MCF 10A (cell line): ENCODE data around the gene FBXL4. TPM values are rescaled to one million over a fixed set of nuclear protein-coding genes. Genes with fewer than 3 reads are reported as not detected.

Experiments
- BruUV-seq: library from RNA; stranded (reverse); fragments of 400-500 nt; replicated peaks from 2 replicates; lab custom pipeline; 2021; lab: Mats Ljungman, UMichigan
- CTCF ChIA-PET: fragments of 300-600 bp; sonication (Branson Sonifier 250); formaldehyde crosslinking; extraction: SDS; loops from one replicate; lab custom pipeline; 2021; ENCODE audit warnings: antibody characterized with exemption, inconsistent platforms; lab: Yijun Ruan, JAX
- POLR2A ChIA-PET: fragments of 300-600, 350-650 bp; sonication (Branson Sonifier 250); formaldehyde crosslinking; extraction: SDS; loops from one replicate; lab custom pipeline; 2020; ENCODE audit warnings: antibody characterized with exemption, inconsistent platforms; lab: Yijun Ruan, JAX
- DNase-seq: peaks from one replicate; pipeline ENCODE4 v3.0.0-alpha.2; 2018; ENCODE audit not compliant: unreplicated experiment
- H3K27ac Mint-ChIP-seq: one replicate; pipeline ENCODE4 v1.8.0; 2022; ENCODE audit warnings: mild to moderate bottlenecking, low read depth, mixed read lengths; ENCODE audit not compliant: unreplicated experiment
- H3K27me3 Mint-ChIP-seq: one replicate; pipeline ENCODE4 v1.8.0; 2022; ENCODE audit warnings: mixed read lengths; ENCODE audit not compliant: insufficient read depth, unreplicated experiment
- H3K36me3 Mint-ChIP-seq: one replicate; pipeline ENCODE4 v1.8.0; 2022; ENCODE audit warnings: mild to moderate bottlenecking, moderate library complexity, mixed read lengths; ENCODE audit not compliant: insufficient read depth, unreplicated experiment
- H3K4me1 Mint-ChIP-seq: one replicate; pipeline ENCODE4 v1.8.0; 2022; ENCODE audit warnings: mixed read lengths; ENCODE audit not compliant: insufficient read depth, unreplicated experiment
- H3K4me3 Mint-ChIP-seq: one replicate; pipeline ENCODE4 v1.8.0; 2022; ENCODE audit warnings: mild to moderate bottlenecking, moderate library complexity, mixed read lengths; ENCODE audit not compliant: unreplicated experiment
- H3K9me3 Mint-ChIP-seq: one replicate; pipeline ENCODE4 v1.8.0; 2022; ENCODE audit warnings: mixed read lengths; ENCODE audit not compliant: unreplicated experiment
- CTCF ChIP-seq: fragments of 200-600 bp; IDR thresholded peaks from one replicate; pipeline ENCODE4 v1.8.0; 2022; ENCODE audit warnings: antibody characterized with exemption, mild to moderate bottlenecking; ENCODE audit not compliant: unreplicated experiment
- intact Hi-C: fragments of 100-400 bp; cut with micrococcal nuclease; formaldehyde crosslinking; loops from 2 replicates; pipeline ENCODE4 v1.14.1; 2022
- total RNA-seq: library from RNA; stranded (reverse); gene quantifications from 2 replicates; pipeline ENCODE4 v1.2.3, GENCODE V29; 2022

The FBXL4 gene
- total RNA-seq, 1 experiment from 2014 or later = 15.7 TPM

GRCh38 chr6:98833307-98834059 is 114.3 kb downstream of the FBXL4 start:
- intact Hi-C loops = loop anchor here (10.0 kb wide), 1 partner anchor 889 kb away; no protein-coding TSS in a partner anchor
- no TSS peak for BruUV-seq
- Mint-ChIP-seq H3K27ac (no peak overlapping the region), H3K27me3 (peaks cover 100% of the 10 kb centered on the region), H3K4me3 (peak overlapping the region; percentile 86), H3K9me3 (no peaks in the 10 kb centered on the region), H3K4me1 (peaks cover 18% of the 10 kb centered on the region), H3K36me3 (no peaks in the 10 kb centered on the region)
- no peak for TF ChIP-seq CTCF
- POLR2A ChIA-PET = interaction anchor here (1.2 kb wide), 1 partner anchor 18 kb away, joined by 3 read pairs; no protein-coding TSS in a partner anchor
- DNase-seq = peak; percentile 14
- CTCF ChIA-PET = interaction anchor here (0.6 to 1.1 kb wide), 5 partner anchors 13 to 1605 kb away, joined by 3 to 5 read pairs (median 3); no protein-coding TSS in a partner anchor

GRCh38 chr6:98833057-98833306 is 114.8 kb downstream of the FBXL4 start:
- Mint-ChIP-seq H3K27me3 (peaks cover 100% of the 10 kb centered on the region), H3K27ac (no peak overlapping the region), H3K36me3 (no peaks in the 10 kb centered on the region), H3K9me3 (no peaks in the 10 kb centered on the region), H3K4me3 (peak overlapping the region; percentile 86), H3K4me1 (peaks cover 22% of the 10 kb centered on the region)
- no TSS peak for BruUV-seq
- no peak for DNase-seq
- POLR2A ChIA-PET = interaction anchor here (0.9 kb wide), 1 partner anchor 57 kb away, joined by 3 read pairs; no protein-coding TSS in a partner anchor
- CTCF ChIA-PET = interaction anchor here (0.5 kb wide), 1 partner anchor 101 kb away, joined by 3 read pairs; no protein-coding TSS in a partner anchor
- intact Hi-C loops = loop anchor here (10.0 kb wide), 1 partner anchor 888 kb away; no protein-coding TSS in a partner anchor
- no peak for TF ChIP-seq CTCF

GRCh38 chr6:98832284-98833056 is 115.3 kb downstream of the FBXL4 start:
- Mint-ChIP-seq H3K4me1 (peaks cover 22% of the 10 kb centered on the region), H3K27ac (no peak overlapping the region), H3K9me3 (no peaks in the 10 kb centered on the region), H3K36me3 (no peaks in the 10 kb centered on the region), H3K4me3 (no peak overlapping the region), H3K27me3 (peaks cover 100% of the 10 kb centered on the region)
- no TSS peak for BruUV-seq
- intact Hi-C loops = loop anchor here (10.0 kb wide), 1 partner anchor 888 kb away; no protein-coding TSS in a partner anchor
- CTCF ChIA-PET = interaction anchor here (0.5 to 0.6 kb wide), 2 partner anchors 12 to 101 kb away, joined by 3 read pairs; no protein-coding TSS in a partner anchor
- DNase-seq = no peak
- POLR2A ChIA-PET = interaction anchor here (0.9 kb wide), 1 partner anchor 57 kb away, joined by 3 read pairs; no protein-coding TSS in a partner anchor
- TF ChIP-seq CTCF = no peak

- intact Hi-C loops = loop anchor here (10.0 kb wide), 1 partner anchor 887 kb away; no protein-coding TSS in a partner anchor
- Mint-ChIP-seq H3K27me3 (peaks cover 100% of the 10 kb centered on the region), H3K27ac (no peak overlapping the region), H3K4me1 (peaks cover 22% of the 10 kb centered on the region), H3K9me3 (no peaks in the 10 kb centered on the region), H3K4me3 (no peak overlapping the region), H3K36me3 (no peaks in the 10 kb centered on the region)
- BruUV-seq = no TSS peak
- ChIA-PET CTCF (interaction anchor here (0.6 kb wide), 1 partner anchor 11 kb away, joined by 3 read pairs; no protein-coding TSS in a partner anchor), POLR2A (no interaction called here)
- no peak for DNase-seq
- no peak for TF ChIP-seq CTCF
Observed at GRCh38 chr6:98831959-98832283, 115.8 kb downstream of the FBXL4 start.
